Tibial artery (tissue), 4 donors: ENCODE results near the gene OR2AE1.

Experiments
- DNase-seq, 2 donors: peaks; one replicate each; pipeline ENCODE4 v3.0.0-alpha.2; 2019
- H3K27ac ChIP-seq, 2 donors: fragments of 200-600 bp; sonication (generic) in 1 of 2; 1 replicate in 1 of 2; 2 replicates in 1 of 2; pipeline ENCODE4 v1.5.1; 2018 to 2019; ENCODE audit warnings: mild to moderate bottlenecking in 1 of 2
- H3K27me3 ChIP-seq, 2 donors: fragments of 200-600 bp; sonication (generic) in 1 of 2; one replicate each; pipeline versions ENCODE4 v1.5.1 to v1.6.0; 2016 to 2019
- H3K36me3 ChIP-seq, 3 donors: fragments of 200-600 bp; sonication (generic) in 2 of 3; one replicate each; pipeline ENCODE4 v1.5.1; 2016 to 2019; ENCODE audit warnings: mild to moderate bottlenecking in 2 of 3
- H3K4me1 ChIP-seq, 4 donors: fragments of 200-600 bp; sonication (generic) in 2 of 4; 1 replicate in 3 of 4; 2 replicates in 1 of 4; pipeline ENCODE4 v1.5.1; 2016 to 2019
- H3K4me3 ChIP-seq, 2 donors: fragments of 200-600 bp; sonication (generic) in 1 of 2; 1 replicate in 1 of 2; 2 replicates in 1 of 2; pipeline ENCODE4 v1.5.1; 2018 to 2019; ENCODE audit warnings: mild to moderate bottlenecking in 2 of 2
- H3K9me3 ChIP-seq, 3 donors: fragments of 200-600 bp; sonication (generic) in 1 of 3; one replicate each; pipeline ENCODE4 v1.5.1; 2016 to 2019
- intact Hi-C: fragments of 100-400 bp; cut with DNase I; formaldehyde crosslinking; loops from one replicate; pipeline ENCODE4 v1.15.0; 2023; ENCODE audit warnings: low total_unique reads
- TF ChIP-seq, protein P1 (sequence below), 2 experiments: fragments of 200-600 bp in 1 of 2; fragments of 450-650 bp in 1 of 2; IDR thresholded peaks; one replicate each; pipeline ENCODE4 v1.5.1; 2017 to 2019; ENCODE audit warnings: antibody characterized with exemption in 2 of 2, mild to moderate bottlenecking in 1 of 2, moderate library complexity in 1 of 2

Gene OR2AE1, protein sequence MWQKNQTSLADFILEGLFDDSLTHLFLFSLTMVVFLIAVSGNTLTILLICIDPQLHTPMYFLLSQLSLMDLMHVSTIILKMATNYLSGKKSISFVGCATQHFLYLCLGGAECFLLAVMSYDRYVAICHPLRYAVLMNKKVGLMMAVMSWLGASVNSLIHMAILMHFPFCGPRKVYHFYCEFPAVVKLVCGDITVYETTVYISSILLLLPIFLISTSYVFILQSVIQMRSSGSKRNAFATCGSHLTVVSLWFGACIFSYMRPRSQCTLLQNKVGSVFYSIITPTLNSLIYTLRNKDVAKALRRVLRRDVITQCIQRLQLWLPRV

DNA sequence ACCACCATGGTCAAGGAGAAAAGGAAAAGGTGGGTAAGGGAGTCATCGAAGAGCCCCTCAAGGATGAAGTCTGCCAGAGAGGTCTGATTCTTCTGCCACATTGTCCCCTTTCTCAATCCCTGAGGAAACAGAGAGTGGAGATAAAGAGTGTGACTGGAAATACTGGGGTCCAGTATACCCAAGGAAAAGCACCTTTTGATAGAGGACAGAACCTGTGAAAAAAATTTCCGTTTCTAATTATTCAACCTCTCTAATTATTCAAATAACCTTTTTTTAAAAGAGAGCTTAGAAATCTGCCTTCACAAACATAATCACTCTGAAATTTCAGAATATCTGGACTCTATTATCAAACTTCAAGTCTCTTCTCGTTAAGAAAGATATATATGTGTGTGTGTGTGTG, at the start of gene OR2AE1:
Gene OR2AE1 (minus strand): TSS at position 101 of the 400 bp plus-strand sequence. CDS start 0 bp downstream, at position 101.
- H3K4me3 ChIP-seq = no peak within 1 kb of the TSS
- no peaks in the 10 kb centered on the region for H3K4me1 ChIP-seq
- TF ChIP-seq, protein P1, sequence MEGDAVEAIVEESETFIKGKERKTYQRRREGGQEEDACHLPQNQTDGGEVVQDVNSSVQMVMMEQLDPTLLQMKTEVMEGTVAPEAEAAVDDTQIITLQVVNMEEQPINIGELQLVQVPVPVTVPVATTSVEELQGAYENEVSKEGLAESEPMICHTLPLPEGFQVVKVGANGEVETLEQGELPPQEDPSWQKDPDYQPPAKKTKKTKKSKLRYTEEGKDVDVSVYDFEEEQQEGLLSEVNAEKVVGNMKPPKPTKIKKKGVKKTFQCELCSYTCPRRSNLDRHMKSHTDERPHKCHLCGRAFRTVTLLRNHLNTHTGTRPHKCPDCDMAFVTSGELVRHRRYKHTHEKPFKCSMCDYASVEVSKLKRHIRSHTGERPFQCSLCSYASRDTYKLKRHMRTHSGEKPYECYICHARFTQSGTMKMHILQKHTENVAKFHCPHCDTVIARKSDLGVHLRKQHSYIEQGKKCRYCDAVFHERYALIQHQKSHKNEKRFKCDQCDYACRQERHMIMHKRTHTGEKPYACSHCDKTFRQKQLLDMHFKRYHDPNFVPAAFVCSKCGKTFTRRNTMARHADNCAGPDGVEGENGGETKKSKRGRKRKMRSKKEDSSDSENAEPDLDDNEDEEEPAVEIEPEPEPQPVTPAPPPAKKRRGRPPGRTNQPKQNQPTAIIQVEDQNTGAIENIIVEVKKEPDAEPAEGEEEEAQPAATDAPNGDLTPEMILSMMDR (IDR thresholded peaks at IDR 0.05) = no peak
- no peak within 1 kb of the TSS for H3K27ac ChIP-seq
- H3K36me3 ChIP-seq = peaks cover 0 to 10% (median 0%) of the 10 kb centered on the region in 3 donors
- H3K9me3 ChIP-seq = no peaks in the 10 kb centered on the region
- intact Hi-C loops = no loop called here
- no peak for DNase-seq
- no peaks in the 10 kb centered on the region for H3K27me3 ChIP-seq

DNA sequence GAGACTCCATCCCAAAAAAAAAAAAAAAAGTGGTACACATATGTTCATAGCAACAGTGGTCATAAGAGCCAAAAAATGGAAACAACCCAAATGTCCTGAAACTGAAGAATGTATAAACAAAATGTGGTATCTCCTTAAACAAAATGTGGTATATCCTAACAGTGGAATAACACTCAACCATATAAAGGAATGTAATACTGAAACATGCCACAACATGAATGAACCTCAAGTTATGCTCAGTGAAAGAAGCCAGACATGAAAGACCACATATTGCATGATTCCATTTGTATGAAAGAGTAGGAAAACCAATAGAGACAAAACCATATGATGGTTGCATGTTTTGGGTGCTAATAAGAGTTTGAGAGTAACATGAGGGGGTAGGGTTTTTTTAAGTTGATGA, 49.5 kb upstream of the OR2AE1 start:
- H3K4me3 ChIP-seq = no peak overlapping the region
- no peak for DNase-seq
- no peaks in the 10 kb centered on the region for H3K36me3 ChIP-seq
- H3K27me3 ChIP-seq = peaks cover 0 to 18% of the 10 kb centered on the region in 2 donors
- H3K9me3 ChIP-seq = peaks cover 0 to 4% (median 0%) of the 10 kb centered on the region in 3 donors
- TF ChIP-seq, protein P1 (IDR thresholded peaks at IDR 0.05) = no peak
- no peaks in the 10 kb centered on the region for H3K4me1 ChIP-seq
- no peak overlapping the region for H3K27ac ChIP-seq
- intact Hi-C loops = no loop called here

DNA sequence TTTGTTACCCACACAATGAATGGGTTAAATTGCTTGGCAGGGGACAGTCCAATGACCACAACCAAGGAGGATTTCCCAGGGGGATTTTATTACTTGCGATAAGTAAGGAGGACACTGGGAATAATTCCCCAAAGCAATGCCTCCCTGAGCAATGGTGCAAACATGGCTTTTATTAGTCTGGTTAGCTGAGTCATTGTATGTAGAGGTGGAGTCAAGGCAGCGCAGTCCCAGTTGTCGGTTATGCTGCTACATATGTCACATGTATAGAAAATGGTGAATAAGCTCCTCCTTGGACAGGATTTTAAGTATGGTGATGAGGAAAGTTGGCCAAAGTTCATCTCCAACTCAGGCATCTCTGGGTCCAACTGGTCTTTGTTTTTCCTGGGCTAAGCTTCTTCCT, 46.4 kb upstream of the OR2AE1 start:
- H3K27me3 ChIP-seq = peaks cover 0 to 7% of the 10 kb centered on the region in 2 donors
- H3K36me3 ChIP-seq = no peaks in the 10 kb centered on the region
- DNase-seq = no peak
- H3K9me3 ChIP-seq = no peaks in the 10 kb centered on the region
- TF ChIP-seq, protein P1 (IDR thresholded peaks at IDR 0.05) = no peak
- H3K27ac ChIP-seq = no peak overlapping the region
- H3K4me3 ChIP-seq = no peak overlapping the region
- H3K4me1 ChIP-seq = peaks cover 0 to 16% (median 9%) of the 10 kb centered on the region in 4 donors
- intact Hi-C loops = no loop called here

DNA sequence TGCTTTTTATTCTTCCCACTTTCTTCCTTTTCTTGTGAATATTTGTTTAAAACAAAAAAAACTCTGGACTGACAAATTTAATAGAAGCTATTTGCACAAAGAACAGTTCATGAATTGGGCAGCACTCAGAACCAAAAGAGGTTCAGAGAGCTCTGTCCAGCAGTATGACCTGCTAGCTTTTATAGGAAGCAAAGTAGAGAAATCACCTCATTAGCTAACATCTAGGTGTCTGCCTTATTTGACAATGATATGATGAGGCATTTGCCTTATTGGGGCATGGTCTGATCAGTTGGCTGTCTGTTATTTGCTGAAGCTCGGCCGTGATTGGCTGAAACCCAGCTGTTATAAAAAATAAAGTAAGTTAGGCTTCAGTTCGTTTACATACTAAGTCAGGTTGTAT, 43.3 kb upstream of the OR2AE1 start:
- H3K27me3 ChIP-seq = no peaks in the 10 kb centered on the region
- no peak for DNase-seq
- intact Hi-C loops = no loop called here
- H3K4me1 ChIP-seq = peaks cover 0 to 43% (median 33%) of the 10 kb centered on the region in 4 donors
- H3K9me3 ChIP-seq = no peaks in the 10 kb centered on the region
- H3K4me3 ChIP-seq = peak overlapping the region; percentile 74 to 78
- TF ChIP-seq, protein P1 (IDR thresholded peaks at IDR 0.05) = no peak
- H3K36me3 ChIP-seq = peaks cover 0 to 14% (median 7%) of the 10 kb centered on the region in 3 donors
- peak overlapping the region; percentile 88 to 91 for H3K27ac ChIP-seq

DNA sequence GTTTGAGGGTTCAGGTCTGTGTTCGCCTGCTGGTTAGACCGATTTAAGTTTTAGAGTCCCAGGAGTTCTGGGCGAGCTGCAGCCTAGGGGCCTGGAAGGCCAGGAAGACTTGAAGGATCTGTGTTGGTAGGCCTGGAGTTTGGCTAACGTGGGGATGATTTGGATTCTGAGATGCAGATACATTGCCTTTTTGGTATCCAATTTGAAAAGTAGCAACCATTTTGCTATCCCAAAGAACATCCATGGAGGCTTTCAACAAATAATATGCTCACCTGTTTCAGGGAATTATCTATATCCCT, 42.9 kb upstream of the OR2AE1 start:
- intact Hi-C loops = loop anchor here (10.0 kb wide), 2 partner anchors 75 to 225 kb away; partner anchors contain the start of gene LAMTOR4
- H3K4me3 ChIP-seq = peak overlapping the region; percentile 74 to 78
- peak overlapping the region; percentile 88 to 91 for H3K27ac ChIP-seq
- no peak for DNase-seq
- peaks cover 0 to 43% (median 33%) of the 10 kb centered on the region in 4 donors for H3K4me1 ChIP-seq
- TF ChIP-seq, protein P1 (IDR thresholded peaks at IDR 0.05) = no peak
- H3K9me3 ChIP-seq = no peaks in the 10 kb centered on the region
- no peaks in the 10 kb centered on the region for H3K27me3 ChIP-seq
- peaks cover 0 to 15% (median 7%) of the 10 kb centered on the region in 3 donors for H3K36me3 ChIP-seq
